Loucy (cell line): ENCODE data around the gene TJP2.

ENCODE experiments used
- EZH2phosphoT487 ChIP-seq: fragments of 200-600 bp; IDR thresholded peaks from 2 replicates; pipeline ENCODE4 v1.6.1; 2018; ENCODE audit warnings: antibody characterized with exemption, mild to moderate bottlenecking, moderate library complexity, borderline replicate concordance
- TF ChIP-seq, protein P1 (sequence below): fragments of 200-600 bp; sonication (generic); conservative IDR thresholded peaks from 2 replicates; pipeline ENCODE4 v1.5.1; 2014; ENCODE audit warnings: mild to moderate bottlenecking, antibody characterized with exemption, low read length

DNA sequence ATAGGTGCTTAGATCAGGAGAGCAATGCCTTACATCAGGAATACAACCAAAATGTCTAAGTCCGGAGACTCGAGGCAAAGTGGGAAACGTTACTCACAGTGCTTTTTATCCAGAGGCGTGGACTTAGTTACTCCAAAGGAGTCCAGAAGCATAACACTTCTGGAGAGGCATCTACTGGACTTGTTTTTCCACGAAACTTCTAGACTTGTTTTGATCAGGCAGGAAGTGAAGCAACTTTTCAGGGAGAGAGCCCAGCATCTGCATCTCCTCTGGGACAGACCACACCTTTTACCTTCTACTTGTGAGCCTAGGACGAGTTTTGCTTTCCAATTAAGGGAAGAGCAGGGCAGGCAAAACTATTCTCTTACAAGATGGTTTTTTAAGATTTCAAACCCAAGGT, 1.2 kb upstream of the TJP2 start:
- TF ChIP-seq, protein P1, sequence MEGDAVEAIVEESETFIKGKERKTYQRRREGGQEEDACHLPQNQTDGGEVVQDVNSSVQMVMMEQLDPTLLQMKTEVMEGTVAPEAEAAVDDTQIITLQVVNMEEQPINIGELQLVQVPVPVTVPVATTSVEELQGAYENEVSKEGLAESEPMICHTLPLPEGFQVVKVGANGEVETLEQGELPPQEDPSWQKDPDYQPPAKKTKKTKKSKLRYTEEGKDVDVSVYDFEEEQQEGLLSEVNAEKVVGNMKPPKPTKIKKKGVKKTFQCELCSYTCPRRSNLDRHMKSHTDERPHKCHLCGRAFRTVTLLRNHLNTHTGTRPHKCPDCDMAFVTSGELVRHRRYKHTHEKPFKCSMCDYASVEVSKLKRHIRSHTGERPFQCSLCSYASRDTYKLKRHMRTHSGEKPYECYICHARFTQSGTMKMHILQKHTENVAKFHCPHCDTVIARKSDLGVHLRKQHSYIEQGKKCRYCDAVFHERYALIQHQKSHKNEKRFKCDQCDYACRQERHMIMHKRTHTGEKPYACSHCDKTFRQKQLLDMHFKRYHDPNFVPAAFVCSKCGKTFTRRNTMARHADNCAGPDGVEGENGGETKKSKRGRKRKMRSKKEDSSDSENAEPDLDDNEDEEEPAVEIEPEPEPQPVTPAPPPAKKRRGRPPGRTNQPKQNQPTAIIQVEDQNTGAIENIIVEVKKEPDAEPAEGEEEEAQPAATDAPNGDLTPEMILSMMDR, result no peak
- no peak for TF ChIP-seq EZH2phosphoT487
